ENCODE measurements around the gene LRMDA.

The LRMDA gene

GRCh38 chr10:76282061-76283025 lies 850.9 kb downstream of the LRMDA start:
- DNase-seq (ENCODE audit: low read depth in 2 of 2, low spot score in 1 of 2) = no peak

GRCh38 chr10:76284351-76284750 lies 852.9 kb downstream of the LRMDA start:
- DNase-seq (ENCODE audit: low read depth in 2 of 2, low spot score in 1 of 2) = no peak

GRCh38 chr10:76285012-76285411 lies 853.6 kb downstream of the LRMDA start:
- DNase-seq (ENCODE audit: low read depth in 2 of 2, low spot score in 1 of 2) = no peak

- no peak for DNase-seq (ENCODE audit: low read depth in 2 of 2, low spot score in 1 of 2)
Observed at GRCh38 chr10:76285515-76285914, 854.1 kb downstream of the LRMDA start.

GRCh38 chr10:76286536-76286935 lies 855.1 kb downstream of the LRMDA start:
- no peak for DNase-seq (ENCODE audit: low read depth in 2 of 2, low spot score in 1 of 2)

GRCh38 chr10:76287856-76288255 lies 856.4 kb downstream of the LRMDA start:
- DNase-seq (ENCODE audit: low read depth in 2 of 2, low spot score in 1 of 2) = no peak

GRCh38 chr10:76291175-76291574 lies 859.8 kb downstream of the LRMDA start:
- no peak for DNase-seq (ENCODE audit: low read depth in 2 of 2, low spot score in 1 of 2)

GRCh38 chr10:76291885-76292284 lies 860.5 kb downstream of the LRMDA start:
- DNase-seq (ENCODE audit: low read depth in 2 of 2, low spot score in 1 of 2) = no peak

GRCh38 chr10:76296957-76297356 lies 865.5 kb downstream of the LRMDA start:
- DNase-seq (ENCODE audit: low read depth in 2 of 2, low spot score in 1 of 2) = no peak

GRCh38 chr10:76297358-76297757 lies 865.9 kb downstream of the LRMDA start:
- DNase-seq (ENCODE audit: low read depth in 2 of 2, low spot score in 1 of 2) = no peak

- no peak for DNase-seq (ENCODE audit: low read depth in 2 of 2, low spot score in 1 of 2)
Observed at GRCh38 chr10:76297780-76298281, 866.4 kb downstream of the LRMDA start.

- no peak for DNase-seq (ENCODE audit: low read depth in 2 of 2, low spot score in 1 of 2)
Observed at GRCh38 chr10:76298329-76298728, 866.9 kb downstream of the LRMDA start.

- DNase-seq (ENCODE audit: low read depth in 2 of 2, low spot score in 1 of 2) = no peak
Observed at GRCh38 chr10:76299501-76299900, 868.1 kb downstream of the LRMDA start.

GRCh38 chr10:76301211-76301610 lies 869.8 kb downstream of the LRMDA start:
- no peak for DNase-seq (ENCODE audit: low read depth in 2 of 2, low spot score in 1 of 2)

GRCh38 chr10:76301950-76302349 lies 870.5 kb downstream of the LRMDA start:
- DNase-seq (ENCODE audit: low read depth in 2 of 2, low spot score in 1 of 2) = no peak

- DNase-seq (ENCODE audit: low read depth in 2 of 2, low spot score in 1 of 2) = no peak
Observed at GRCh38 chr10:76302481-76302880, 871.1 kb downstream of the LRMDA start.

- DNase-seq (ENCODE audit: low read depth in 2 of 2, low spot score in 1 of 2) = no peak
Observed at GRCh38 chr10:76302961-76303630, 871.7 kb downstream of the LRMDA start.

- no peak for DNase-seq (ENCODE audit: low read depth in 2 of 2, low spot score in 1 of 2)
Observed at GRCh38 chr10:76303682-76304316, 872.4 kb downstream of the LRMDA start.

- no peak for DNase-seq (ENCODE audit: low read depth in 2 of 2, low spot score in 1 of 2)
Observed at GRCh38 chr10:76305930-76306615, 874.6 kb downstream of the LRMDA start.

GRCh38 chr10:76306856-76307255 lies 875.4 kb downstream of the LRMDA start:
- no peak for DNase-seq (ENCODE audit: low read depth in 2 of 2, low spot score in 1 of 2)

- no peak for DNase-seq (ENCODE audit: low read depth in 2 of 2, low spot score in 1 of 2)
Observed at GRCh38 chr10:76309070-76309469, 877.6 kb downstream of the LRMDA start.

All from stimulated activated CD8-positive, alpha-beta memory T cell treated with anti-CD3 and anti-CD28 coated beads, Interleukin-4, amount 100 ng/mL, for 4 hours (primary cell).